Stimulated activated naive B cell treated with anti-CD40 and anti-IgM and Interleukin-4, amounts not matched to agents 10 μg/mL and 1 μg/mL and 100 μg/mL, for 72 hours (primary cell): ENCODE results near the gene NOC4L.
"Not testable (repeated sequence)": the region's sequence is repeated elsewhere in the genome, so short reads cannot be mapped to it uniquely, and the experiment has no call there.

Experiments
- ATAC-seq, 2 donors: fragments of 150-1000 bp; cut with Tn5 transposase; replicated peaks; 2 replicates each; pipeline ENCODE4 v1.10.0; 2021; ENCODE audit warnings: moderate library complexity in 1 of 2
- DNase-seq: peaks from one replicate; pipeline ENCODE4 v3.0.0; 2021
- H3K27ac Mint-ChIP-seq: one replicate; pipeline ENCODE4 v1.8.0; 2022; ENCODE audit warnings: mild to moderate bottlenecking, mixed read lengths
- H3K27me3 Mint-ChIP-seq, 2 donors: one replicate each; pipeline ENCODE4 v1.8.0; 2022; ENCODE audit warnings: mixed read lengths in 2 of 2
- H3K36me3 Mint-ChIP-seq, 2 donors: one replicate each; pipeline ENCODE4 v1.8.0; 2022; ENCODE audit warnings: mixed read lengths in 2 of 2, mild to moderate bottlenecking in 1 of 2
- H3K4me1 Mint-ChIP-seq, 2 donors: one replicate each; pipeline ENCODE4 v1.8.0; 2022; ENCODE audit warnings: mixed read lengths in 2 of 2, mild to moderate bottlenecking in 1 of 2
- H3K4me3 Mint-ChIP-seq, 2 donors: one replicate each; pipeline ENCODE4 v1.8.0; 2022; ENCODE audit warnings: mild to moderate bottlenecking in 2 of 2, mixed read lengths in 2 of 2, moderate library complexity in 1 of 2
- H3K9me3 Mint-ChIP-seq, 2 donors: one replicate each; pipeline ENCODE4 v1.8.0; 2022; ENCODE audit warnings: mixed read lengths in 2 of 2, mild to moderate bottlenecking in 1 of 2

The NOC4L gene

DNA sequence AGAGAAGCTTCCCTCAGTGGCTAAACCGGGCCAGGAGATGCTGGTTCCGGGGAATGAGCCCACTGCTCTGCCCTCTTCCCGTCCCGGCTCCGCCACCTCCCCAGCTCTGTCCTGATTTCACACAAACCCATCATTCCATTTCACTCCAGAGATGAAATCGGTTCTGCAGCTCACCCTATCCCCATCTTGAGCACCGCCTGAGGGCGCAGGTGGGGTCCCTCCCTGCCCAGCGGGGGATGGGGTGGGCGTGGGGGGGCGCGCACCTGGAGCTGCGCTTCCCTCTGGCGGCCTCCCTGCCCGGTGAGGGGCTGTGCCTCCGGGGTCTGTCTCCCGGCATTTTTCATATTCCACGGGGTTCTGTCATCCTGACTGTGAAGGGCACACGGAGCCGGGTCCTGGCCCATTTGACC, 44.7 kb downstream of the NOC4L start:
- peak overlapping the region; percentile 85 to 86 for H3K4me3 Mint-ChIP-seq
- no peak for ATAC-seq
- H3K27ac Mint-ChIP-seq, result no peak overlapping the region
- peaks cover 13 to 45% of the 10 kb centered on the region in 2 donors for H3K4me1 Mint-ChIP-seq
- peaks cover 3 to 24% of the 10 kb centered on the region in 2 donors for H3K27me3 Mint-ChIP-seq
- peaks cover 3 to 6% of the 10 kb centered on the region in 2 donors for H3K9me3 Mint-ChIP-seq
- H3K36me3 Mint-ChIP-seq, result peaks cover 6 to 7% of the 10 kb centered on the region in 2 donors
- DNase-seq, result no peak

DNA sequence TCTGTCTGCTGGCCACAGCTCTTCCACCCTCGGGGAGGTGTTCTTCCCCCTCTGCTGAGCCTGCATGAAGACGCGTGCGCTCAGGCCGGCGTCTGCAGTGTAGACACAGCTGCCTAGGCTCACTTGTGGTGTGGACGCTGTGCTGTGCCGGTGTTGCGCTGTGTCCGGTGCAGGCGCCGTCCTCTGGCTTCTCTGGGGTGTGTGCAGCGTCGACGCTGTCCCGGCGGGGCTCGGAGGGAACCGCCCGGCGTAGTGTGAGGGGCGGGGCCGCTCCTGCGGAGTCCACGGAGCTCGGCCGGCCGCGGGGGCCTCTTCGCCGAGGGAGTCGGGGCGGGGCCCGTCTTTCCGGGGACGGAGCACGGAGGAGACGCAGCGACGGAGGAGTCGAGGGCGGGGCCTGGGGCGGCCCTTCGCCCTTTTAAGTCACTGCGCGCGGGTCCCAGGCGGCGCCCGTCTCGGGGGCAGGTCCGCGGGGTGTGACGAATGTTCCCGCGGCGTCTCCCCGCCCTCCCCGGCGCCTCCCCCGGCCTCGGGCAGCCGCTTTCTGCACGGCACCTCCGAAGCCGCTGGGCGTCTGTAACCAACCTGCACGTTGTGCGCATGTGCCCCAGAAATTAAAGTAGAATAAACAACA, 45.2 kb downstream of the NOC4L start:
- Mint-ChIP-seq H3K4me1 (peaks cover 13 to 45% of the 10 kb centered on the region in 2 donors), H3K9me3 (peaks cover 7 to 11% of the 10 kb centered on the region in 2 donors), H3K27ac (peak overlapping the region; percentile 81), H3K27me3 (peaks cover 7 to 30% of the 10 kb centered on the region in 2 donors), H3K4me3 (peak overlapping the region; percentile 85 to 86), H3K36me3 (peaks cover 8 to 10% of the 10 kb centered on the region in 2 donors)
- ATAC-seq, result peak; percentile 94 to 95
- peak; percentile 86 for DNase-seq

DNA sequence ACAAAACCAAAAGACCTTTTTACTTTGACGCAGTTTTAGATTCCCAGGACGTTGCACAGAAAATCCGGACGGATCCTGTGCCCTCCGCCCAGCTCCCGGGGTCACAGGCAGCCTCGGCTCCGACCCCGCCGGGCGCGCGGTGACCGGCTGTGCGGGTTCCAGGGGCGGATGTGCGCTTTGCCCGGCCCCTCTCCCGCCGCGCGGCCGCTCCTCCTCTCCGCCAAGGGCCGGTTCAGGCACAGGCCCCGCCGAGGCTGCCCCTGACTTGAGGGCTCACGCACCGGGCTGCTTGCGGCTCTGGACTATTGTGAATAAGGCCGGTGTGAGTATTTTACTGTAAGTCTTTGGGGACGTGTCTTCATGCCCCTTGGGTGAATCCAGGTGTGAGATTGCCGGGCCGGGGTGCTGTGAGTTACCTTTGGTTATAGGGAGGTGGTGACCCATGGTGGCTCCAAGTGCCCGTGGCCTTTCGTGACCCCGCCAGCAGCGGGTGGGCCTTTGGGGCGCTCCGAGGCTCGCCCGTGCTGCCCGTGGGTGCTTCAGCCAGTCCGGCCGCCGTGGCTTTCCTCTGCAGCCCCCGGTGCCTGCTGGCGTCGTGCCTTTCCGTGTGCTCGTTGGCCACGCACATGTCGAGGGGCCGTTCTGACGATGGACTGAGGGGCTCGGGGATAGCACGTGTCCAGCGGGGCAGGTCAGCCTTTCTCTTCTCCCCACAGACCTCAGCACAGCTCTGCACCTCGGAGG, 45.9 kb downstream of the NOC4L start:
- Mint-ChIP-seq H3K4me1 (peaks cover 13 to 45% of the 10 kb centered on the region in 2 donors), H3K27ac (peak overlapping the region; percentile 81)
- DNase-seq, result no peak

DNA sequence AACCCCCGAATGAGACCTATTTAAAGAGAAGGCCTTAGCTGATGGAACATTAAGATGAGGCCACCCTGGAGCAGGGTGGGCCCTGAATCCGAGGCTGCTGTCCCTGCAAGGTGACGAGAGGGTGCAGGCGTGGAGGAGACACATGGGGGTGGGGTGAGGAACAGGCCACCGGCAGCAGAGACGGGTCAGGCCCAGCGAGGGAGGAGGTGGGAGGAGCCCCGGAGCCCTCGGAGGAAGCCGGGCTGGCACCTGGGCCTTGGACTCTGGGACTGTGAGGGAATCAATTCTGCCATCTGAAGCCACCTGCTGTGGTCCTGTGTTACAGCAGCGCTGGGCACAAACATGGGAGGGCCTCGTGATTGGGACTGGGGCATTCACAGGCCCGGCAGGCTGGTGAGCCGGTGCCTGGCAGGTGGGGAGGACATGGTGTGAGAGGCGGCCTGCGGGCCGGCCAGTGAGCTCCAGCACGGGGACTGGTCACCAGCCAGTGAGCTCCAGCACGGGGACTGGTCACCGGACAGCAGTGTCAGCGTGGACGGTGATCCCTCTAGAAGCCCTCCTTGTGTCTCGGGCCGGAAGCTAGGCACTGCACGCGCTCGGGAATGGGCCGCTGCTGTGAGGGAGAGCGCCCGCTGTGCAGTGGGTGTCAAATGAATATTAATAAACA, 46.7 kb downstream of the NOC4L start:
- peak overlapping the region in 1 of 2 donors; percentile 21 for H3K4me3 Mint-ChIP-seq
- DNase-seq (no peak), ATAC-seq (no peak)
- H3K9me3 Mint-ChIP-seq, result peaks cover 7 to 12% of the 10 kb centered on the region in 2 donors
- peaks cover 9 to 26% of the 10 kb centered on the region in 2 donors for H3K27me3 Mint-ChIP-seq
- H3K36me3 Mint-ChIP-seq, result peaks cover 8 to 10% of the 10 kb centered on the region in 2 donors
- H3K27ac Mint-ChIP-seq, result no peak overlapping the region
- H3K4me1 Mint-ChIP-seq, result peaks cover 13 to 41% of the 10 kb centered on the region in 2 donors

More for the DNA sequence above, 45.9 kb downstream of the NOC4L start:
- H3K9me3 Mint-ChIP-seq, result peaks cover 7 to 12% of the 10 kb centered on the region in 2 donors
- peaks cover 7 to 32% of the 10 kb centered on the region in 2 donors for H3K27me3 Mint-ChIP-seq
- peak overlapping the region; percentile 85 to 86 for H3K4me3 Mint-ChIP-seq
- peaks cover 8 to 10% of the 10 kb centered on the region in 2 donors for H3K36me3 Mint-ChIP-seq
- peak; percentile 24 to 34 for ATAC-seq

DNA sequence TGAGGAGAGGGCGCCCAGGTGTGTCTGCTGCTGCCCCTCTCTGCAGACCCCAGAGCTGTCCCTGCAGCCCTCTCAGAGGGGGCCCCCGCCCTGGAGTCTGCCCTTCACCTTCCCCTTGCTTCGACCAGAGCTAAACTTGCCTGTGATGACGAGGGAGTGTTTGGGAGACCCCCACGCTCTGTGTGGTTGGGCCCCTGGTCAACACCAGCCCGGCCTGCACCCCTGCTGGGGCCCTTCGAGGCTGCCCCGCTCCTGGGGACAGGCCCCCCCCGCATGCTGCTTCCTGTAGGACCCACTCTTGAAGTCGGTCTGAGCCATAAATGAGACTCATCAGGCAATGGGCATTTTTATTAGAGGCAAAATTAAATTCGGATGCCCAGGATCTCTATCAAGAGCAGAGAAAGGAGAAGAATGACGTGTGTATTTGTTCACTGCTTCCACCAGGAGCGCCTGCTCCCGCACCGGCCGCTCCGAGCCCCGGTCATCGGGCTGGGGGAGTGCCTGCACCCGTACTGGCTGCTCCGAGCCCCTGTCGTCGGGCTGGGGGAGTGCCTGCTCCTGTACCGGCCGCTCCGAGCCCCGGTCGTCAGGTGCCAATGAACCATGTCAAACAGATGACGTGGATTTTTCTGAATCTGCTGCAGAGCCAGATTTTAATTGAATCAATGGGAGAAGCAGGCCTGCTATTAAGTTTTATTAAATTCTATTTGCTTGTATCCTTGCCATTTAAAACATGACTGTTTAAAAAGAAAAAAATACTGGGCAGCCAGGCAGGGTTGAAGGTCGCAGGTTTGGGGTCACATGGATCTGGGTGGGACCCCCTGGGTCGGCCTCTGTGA, 47.7 kb downstream of the NOC4L start:
- ATAC-seq (no peak), DNase-seq (no peak)
- H3K4me1 Mint-ChIP-seq, result peaks cover 9 to 32% of the 10 kb centered on the region in 2 donors
- H3K36me3 Mint-ChIP-seq, result peaks cover 8 to 10% of the 10 kb centered on the region in 2 donors
- H3K4me3 Mint-ChIP-seq, result no peak overlapping the region
- peaks cover 15 to 32% of the 10 kb centered on the region in 2 donors for H3K27me3 Mint-ChIP-seq
- no peak overlapping the region for H3K27ac Mint-ChIP-seq
- H3K9me3 Mint-ChIP-seq, result peaks cover 7 to 12% of the 10 kb centered on the region in 2 donors

DNA sequence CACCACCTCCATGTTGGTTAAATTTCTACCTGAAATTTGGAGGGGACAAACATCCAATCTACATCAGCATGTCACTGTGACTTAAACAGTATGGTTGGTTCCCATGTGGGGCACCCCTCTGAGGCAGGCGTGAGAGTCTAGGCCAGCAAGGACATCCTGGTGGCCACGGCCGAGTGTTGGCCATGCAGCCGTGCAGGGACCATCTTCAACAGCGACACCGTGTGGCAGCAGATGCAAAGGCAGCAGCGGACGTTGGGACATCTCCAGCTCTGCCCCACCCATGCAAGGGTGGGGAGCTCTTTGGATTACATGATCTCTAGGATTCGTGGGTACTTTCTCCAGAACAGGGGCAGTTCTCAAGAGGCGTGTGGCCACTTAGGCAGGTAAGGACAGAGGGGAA, 49.8 kb downstream of the NOC4L start:
- DNase-seq (no peak), ATAC-seq (no peak)
- Mint-ChIP-seq H3K4me1 (peaks cover 8 to 22% of the 10 kb centered on the region in 2 donors), H3K27me3 (peaks cover 15 to 37% of the 10 kb centered on the region in 2 donors), H3K27ac (no peak overlapping the region), H3K4me3 (no peak overlapping the region), H3K9me3 (peaks cover 7 to 12% of the 10 kb centered on the region in 2 donors), H3K36me3 (peaks cover 8 to 10% of the 10 kb centered on the region in 2 donors)

DNA sequence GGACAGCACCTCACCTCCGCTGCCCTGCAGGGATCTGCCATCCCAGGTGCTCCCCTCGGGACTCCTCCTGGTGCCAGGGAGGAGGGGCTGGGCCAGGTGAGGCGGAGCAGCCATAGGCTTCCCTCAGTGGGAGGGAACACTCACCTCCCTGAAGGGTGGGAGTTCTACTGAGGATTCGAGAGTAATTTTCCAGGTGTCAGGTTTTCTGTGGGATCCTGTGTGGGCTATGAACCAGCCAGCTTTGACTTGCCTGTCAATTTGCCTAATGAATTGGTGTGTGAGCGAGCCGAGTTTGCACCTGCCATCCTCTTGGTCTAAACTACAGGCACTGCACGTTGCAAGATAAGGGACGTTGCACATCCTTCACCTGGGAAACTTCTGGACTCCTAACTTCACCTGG, 50.3 kb downstream of the NOC4L start:
- H3K27me3 Mint-ChIP-seq, result peaks cover 15 to 38% of the 10 kb centered on the region in 2 donors
- H3K36me3 Mint-ChIP-seq, result peaks cover 5 to 7% of the 10 kb centered on the region in 2 donors
- peaks cover 7 to 10% of the 10 kb centered on the region in 2 donors for H3K9me3 Mint-ChIP-seq
- DNase-seq, result no peak
- H3K27ac Mint-ChIP-seq, result no peak overlapping the region
- peaks cover 4 to 17% of the 10 kb centered on the region in 2 donors for H3K4me1 Mint-ChIP-seq
- no peak overlapping the region for H3K4me3 Mint-ChIP-seq
- no peak for ATAC-seq

DNA sequence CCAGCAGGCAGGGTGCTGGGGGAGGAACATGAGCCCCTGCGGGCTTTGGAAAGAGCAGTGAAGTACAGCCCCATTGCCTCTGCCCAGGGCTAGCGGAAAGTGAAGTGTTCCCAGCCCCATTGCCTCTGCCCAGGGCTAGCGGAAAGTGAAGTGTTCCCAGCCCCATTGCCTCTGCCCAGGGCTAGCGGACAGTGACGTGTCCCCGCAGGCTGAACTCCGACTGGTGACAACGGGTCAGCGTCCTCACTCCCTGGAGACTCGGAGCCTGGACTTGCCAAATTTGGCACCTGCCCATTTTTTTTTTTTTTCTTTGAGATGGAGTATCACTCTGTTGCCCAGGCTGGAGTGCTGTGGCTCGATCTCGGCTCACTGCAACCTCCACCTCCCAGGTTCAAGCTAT, 51.0 kb downstream of the NOC4L start:
- peaks cover 22 to 45% of the 10 kb centered on the region in 2 donors for H3K27me3 Mint-ChIP-seq
- ATAC-seq, H3K36me3 Mint-ChIP-seq: not testable (repeated sequence)

DNA sequence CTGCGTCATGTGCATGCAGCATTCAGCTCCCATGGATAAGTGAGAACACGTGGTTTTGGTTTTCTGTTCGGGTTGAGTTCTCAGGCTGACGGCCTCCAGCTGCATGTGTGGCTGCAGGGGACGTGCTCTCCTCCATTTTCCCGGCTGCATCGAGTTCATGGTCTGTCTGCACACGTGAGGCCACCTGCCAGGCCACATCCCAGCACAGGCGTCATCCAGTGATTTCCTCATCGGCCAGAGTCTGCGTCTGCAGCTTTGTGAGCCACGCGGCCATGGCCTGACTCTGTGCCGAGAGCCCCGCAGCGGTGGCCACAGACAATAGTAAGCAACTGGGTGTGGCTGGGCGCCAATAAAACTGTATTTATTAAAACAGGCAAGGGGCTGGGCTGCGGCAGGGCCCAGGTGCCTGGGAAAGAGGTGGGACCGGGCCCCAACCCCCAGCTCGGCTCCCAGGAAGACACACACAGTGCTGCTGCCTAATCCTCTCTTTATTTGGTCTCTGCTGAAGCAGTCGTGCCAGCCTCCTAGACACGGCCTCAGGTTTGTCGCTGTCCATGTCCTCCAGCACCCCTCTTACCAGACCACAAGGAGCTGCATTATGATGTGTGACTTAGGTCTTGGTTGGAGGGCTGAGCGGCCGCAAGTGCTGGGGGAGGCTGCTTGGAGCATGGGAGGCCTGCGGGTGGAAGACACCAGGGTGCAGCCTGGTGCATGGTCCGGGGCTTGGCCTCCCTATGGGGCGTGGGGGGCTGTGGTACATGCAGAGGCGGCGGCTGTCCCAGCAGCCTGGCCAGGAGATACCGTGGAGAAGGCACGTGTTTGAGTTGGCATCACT, 52.0 kb downstream of the NOC4L start:
- peaks cover 0 to under 1% of the 10 kb centered on the region in 2 donors for H3K4me1 Mint-ChIP-seq
- DNase-seq, result no peak
- H3K27ac Mint-ChIP-seq, result no peak overlapping the region
- no peak for ATAC-seq
- no peak overlapping the region for H3K4me3 Mint-ChIP-seq
- peaks cover 7 to 10% of the 10 kb centered on the region in 2 donors for H3K9me3 Mint-ChIP-seq
- H3K36me3 Mint-ChIP-seq, result peaks cover 5 to 7% of the 10 kb centered on the region in 2 donors
- peaks cover 28 to 52% of the 10 kb centered on the region in 2 donors for H3K27me3 Mint-ChIP-seq

More for the DNA sequence above, 51.0 kb downstream of the NOC4L start:
- peaks cover 2 to 11% of the 10 kb centered on the region in 2 donors for H3K4me1 Mint-ChIP-seq
- H3K27ac Mint-ChIP-seq, H3K4me3 Mint-ChIP-seq, DNase-seq: not testable (repeated sequence)
- H3K9me3 Mint-ChIP-seq, result peaks cover 7 to 10% of the 10 kb centered on the region in 2 donors

DNA sequence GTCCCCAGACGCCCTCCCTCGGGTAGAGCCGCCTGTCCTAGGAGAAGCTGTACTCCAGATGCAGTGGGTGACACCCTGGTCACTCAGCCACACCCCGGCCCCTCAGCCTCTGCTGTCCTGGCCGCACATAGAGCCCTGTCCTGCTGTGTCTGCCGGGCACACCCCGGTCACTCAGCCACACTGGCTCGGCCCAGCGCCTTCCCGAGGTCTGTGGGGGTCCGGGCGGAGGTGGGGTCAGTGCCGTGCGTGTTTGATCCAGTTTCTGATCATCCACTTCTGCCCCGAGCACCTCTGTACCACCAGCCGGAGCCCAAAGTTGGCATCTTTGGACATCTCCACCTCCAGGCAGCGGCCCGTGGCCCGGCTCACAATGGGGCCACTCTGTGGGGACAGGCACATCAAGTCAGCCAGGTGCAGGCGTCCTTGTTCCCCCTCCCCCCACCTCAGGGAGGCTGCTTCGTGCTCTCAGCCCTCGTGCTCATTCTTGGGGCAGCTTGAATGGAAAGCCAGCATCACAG, 52.7 kb downstream of the NOC4L start:
- Mint-ChIP-seq H3K9me3 (peaks cover 7 to 10% of the 10 kb centered on the region in 2 donors), H3K27me3 (peaks cover 29 to 55% of the 10 kb centered on the region in 2 donors), H3K4me3 (no peak overlapping the region), H3K36me3 (peaks cover 5 to 7% of the 10 kb centered on the region in 2 donors), H3K27ac (no peak overlapping the region), H3K4me1 (no peaks in the 10 kb centered on the region)
- no peak for DNase-seq
- ATAC-seq, result no peak

DNA sequence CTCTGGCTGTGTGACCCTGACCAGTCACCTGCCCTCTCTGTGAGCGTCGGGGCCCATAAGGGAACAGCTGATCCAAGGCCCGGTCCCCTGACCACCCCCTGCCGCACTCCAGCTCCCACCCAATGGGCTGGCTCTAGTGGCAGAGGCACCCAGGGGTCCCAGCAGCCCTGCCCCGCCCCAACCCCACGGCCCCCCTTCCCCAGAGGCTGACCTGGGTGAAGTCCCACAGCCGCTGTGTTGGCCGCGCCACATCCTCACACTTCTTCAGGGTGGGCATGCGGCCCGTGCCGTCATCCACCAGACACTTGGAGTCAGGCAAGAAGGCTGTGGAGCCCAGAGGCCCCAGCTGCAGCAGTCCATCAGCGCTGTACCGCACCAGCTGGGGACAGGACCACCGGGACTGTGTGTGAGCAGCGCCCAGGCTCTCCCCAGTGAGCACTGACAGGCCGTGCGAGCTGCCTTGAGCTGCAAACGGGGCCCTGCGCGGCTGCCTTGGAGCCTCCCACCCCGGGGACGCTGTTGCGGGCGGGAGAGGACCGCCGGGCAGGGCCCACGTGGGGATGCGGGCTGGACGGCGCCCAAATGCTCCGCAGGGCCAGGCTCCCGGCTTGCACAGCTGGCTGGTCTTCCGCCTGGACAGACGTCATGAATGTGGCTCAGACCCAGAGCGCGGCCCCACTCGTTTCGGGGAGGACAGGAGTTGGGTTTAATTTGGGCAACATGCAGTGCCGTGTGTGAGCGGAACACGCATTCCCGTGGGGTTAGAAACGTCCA, 53.5 kb downstream of the NOC4L start:
- H3K27me3 Mint-ChIP-seq, result peaks cover 37 to 63% of the 10 kb centered on the region in 2 donors
- no peak overlapping the region for H3K27ac Mint-ChIP-seq
- no peaks in the 10 kb centered on the region for H3K4me1 Mint-ChIP-seq
- DNase-seq (no peak), ATAC-seq (no peak)
- peaks cover 5 to 7% of the 10 kb centered on the region in 2 donors for H3K36me3 Mint-ChIP-seq
- H3K4me3 Mint-ChIP-seq, result no peak overlapping the region
- H3K9me3 Mint-ChIP-seq, result peaks cover 7 to 10% of the 10 kb centered on the region in 2 donors

DNA sequence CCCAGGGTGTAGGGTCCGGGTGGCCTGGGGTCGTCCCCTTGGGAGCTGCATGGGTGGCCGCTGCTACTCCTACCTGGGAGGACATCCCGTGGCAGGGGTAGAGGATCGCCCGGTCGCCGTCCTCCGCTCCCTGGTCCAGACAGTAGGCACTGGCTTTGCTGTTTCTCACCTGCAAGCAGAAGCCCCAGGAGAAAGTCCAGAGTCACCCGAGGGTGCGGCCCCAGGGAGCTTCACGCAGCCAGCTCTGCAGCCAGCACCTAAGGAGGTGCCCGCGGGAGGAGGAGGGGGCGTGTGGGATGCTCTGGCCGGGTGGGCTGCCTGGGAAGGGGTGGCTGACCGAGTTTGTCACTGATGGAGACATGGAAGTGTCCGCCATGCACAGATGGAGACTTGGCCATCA, 54.8 kb downstream of the NOC4L start:
- Mint-ChIP-seq H3K27me3 (peaks cover 35 to 58% of the 10 kb centered on the region in 2 donors), H3K36me3 (peaks cover 2% of the 10 kb centered on the region in 2 donors), H3K4me3 (no peak overlapping the region), H3K4me1 (no peaks in the 10 kb centered on the region), H3K9me3 (peaks cover 3 to 4% of the 10 kb centered on the region in 2 donors), H3K27ac (no peak overlapping the region)
- DNase-seq (no peak), ATAC-seq (no peak)
